Activated B cell treated with CpG ODN at 0.5 μM for 24 hours (primary cell): ENCODE measurements around the gene NIPBL. TPM values are rescaled to one million over a fixed set of nuclear protein-coding genes. Genes with fewer than 3 reads are reported as not detected.

Experiments
- ATAC-seq: fragments of 200-7000 bp; cut with Tn5 transposase; one replicate; pipeline ENCODE4 v1.10.0; 2021; ENCODE audit warnings: low read depth, mild to moderate bottlenecking, moderate library complexity
- CTCF ChIA-PET: fragments of 350-600 bp; sonication (Branson Sonifier 250); formaldehyde crosslinking; loops from one replicate; lab custom pipeline; 2021; ENCODE audit warnings: antibody characterized with exemption; lab: Charles Lee
- POLR2A ChIA-PET: fragments of 350-600 bp; sonication (Branson Sonifier 250); formaldehyde crosslinking; loops from one replicate; lab custom pipeline; 2021; ENCODE audit warnings: antibody characterized with exemption; lab: Charles Lee
- DNase-seq: peaks from one replicate; pipeline ENCODE4 v3.0.0; 2022
- H3K27ac Mint-ChIP-seq: one replicate; pipeline ENCODE4 v1.8.0; 2020; ENCODE audit warnings: mixed read lengths
- H3K27me3 Mint-ChIP-seq: one replicate; pipeline ENCODE4 v1.8.0; 2021; ENCODE audit warnings: mixed read lengths
- H3K36me3 Mint-ChIP-seq: one replicate; pipeline ENCODE4 v1.8.0; 2021; ENCODE audit warnings: low read depth, mixed read lengths
- H3K4me1 Mint-ChIP-seq: one replicate; pipeline ENCODE4 v1.8.0; 2021; ENCODE audit warnings: mixed read lengths
- H3K4me3 Mint-ChIP-seq: one replicate; pipeline ENCODE4 v1.8.0; 2020; ENCODE audit warnings: mild to moderate bottlenecking, mixed read lengths
- H3K9me3 Mint-ChIP-seq: one replicate; pipeline ENCODE4 v1.8.0; 2020; ENCODE audit warnings: mixed read lengths
- CTCF ChIP-seq: fragments of 200-600 bp; IDR thresholded peaks from one replicate; pipeline ENCODE4 v1.8.0; 2022; ENCODE audit warnings: antibody characterized with exemption, mild to moderate bottlenecking
- intact Hi-C: fragments of 100-400 bp; cut with micrococcal nuclease; formaldehyde crosslinking; loops from one replicate; pipeline ENCODE4 v1.15.1; 2024
- total RNA-seq: library from RNA; stranded (reverse); gene quantifications from 2 replicates; pipeline ENCODE4 v1.2.3, GENCODE V29; 2022

NIPBL gene
- total RNA-seq, result 75.2 and 82.5 TPM in 2 replicates

GRCh38 chr5:36876299-36876964 is at the start of gene NIPBL:
NIPBL (plus strand) TSS chr5:36876769; CDS start chr5:36953697, 76,928 bp downstream.
- peak; percentile 70 for ATAC-seq
- ChIA-PET POLR2A (interaction anchor here (0.6 to 4.6 kb wide), 13 partner anchors 9 to 635 kb away, joined by 3 to 45 read pairs (median 4); partner anchors contain the start of genes NADK2 and NUP155), CTCF (interaction anchor here (0.7 to 1.5 kb wide), 6 partner anchors 12 to 635 kb away, joined by 3 to 4 read pairs (median 3); partner anchors contain the start of gene NADK2)
- TF ChIP-seq CTCF, result no peak
- H3K27ac Mint-ChIP-seq, result peak within 1 kb of the TSS; percentile 93
- peaks cover 20% of the 10 kb centered on the region for H3K36me3 Mint-ChIP-seq
- no peaks in the 10 kb centered on the region for H3K27me3 Mint-ChIP-seq
- H3K9me3 Mint-ChIP-seq, result no peaks in the 10 kb centered on the region
- peak within 1 kb of the TSS; percentile 93 for H3K4me3 Mint-ChIP-seq
- peak; percentile 80 for DNase-seq
- intact Hi-C loops, result loop anchor here (1.0 to 10.0 kb wide), 10 partner anchors 9 to 1949 kb away; partner anchors contain the start of genes DNAJC21, LMBRD2 and NUP155
- H3K4me1 Mint-ChIP-seq, result peaks cover 47% of the 10 kb centered on the region

- ChIA-PET CTCF (no interaction called here), POLR2A (no interaction called here)
- Mint-ChIP-seq H3K27me3 (no peaks in the 10 kb centered on the region), H3K36me3 (no peaks in the 10 kb centered on the region), H3K27ac (no peak overlapping the region), H3K4me1 (peaks cover 2% of the 10 kb centered on the region), H3K4me3 (no peak overlapping the region), H3K9me3 (no peaks in the 10 kb centered on the region)
- DNase-seq, result no peak
- intact Hi-C loops, result no loop called here
- no peak for ATAC-seq
- TF ChIP-seq CTCF, result no peak
Measured at GRCh38 chr5:36832274-36832673, 44.3 kb upstream of the NIPBL start.

GRCh38 chr5:36836831-36837230 is 39.7 kb upstream of the NIPBL start:
- DNase-seq (no peak), ATAC-seq (no peak)
- H3K9me3 Mint-ChIP-seq, result no peaks in the 10 kb centered on the region
- no peak overlapping the region for H3K27ac Mint-ChIP-seq
- H3K36me3 Mint-ChIP-seq, result no peaks in the 10 kb centered on the region
- no peak overlapping the region for H3K4me3 Mint-ChIP-seq
- intact Hi-C loops, result no loop called here
- ChIA-PET POLR2A (no interaction called here), CTCF (no interaction called here)
- H3K4me1 Mint-ChIP-seq, result peaks cover 10% of the 10 kb centered on the region
- no peak for TF ChIP-seq CTCF
- H3K27me3 Mint-ChIP-seq, result no peaks in the 10 kb centered on the region

GRCh38 chr5:36839489-36840476 is 36.8 kb upstream of the NIPBL start:
- H3K27ac Mint-ChIP-seq, result no peak overlapping the region
- no peaks in the 10 kb centered on the region for H3K36me3 Mint-ChIP-seq
- DNase-seq, result no peak
- ChIA-PET CTCF (no interaction called here), POLR2A (no interaction called here)
- peaks cover 20% of the 10 kb centered on the region for H3K4me1 Mint-ChIP-seq
- no peaks in the 10 kb centered on the region for H3K27me3 Mint-ChIP-seq
- no peaks in the 10 kb centered on the region for H3K9me3 Mint-ChIP-seq
- TF ChIP-seq CTCF, result no peak
- ATAC-seq, result no peak
- intact Hi-C loops, result no loop called here
- no peak overlapping the region for H3K4me3 Mint-ChIP-seq

GRCh38 chr5:36841677-36842076 is 34.9 kb upstream of the NIPBL start:
- intact Hi-C loops, result no loop called here
- ChIA-PET CTCF (no interaction called here), POLR2A (interaction anchor here (0.7 kb wide), 1 partner anchor 689 kb away, joined by 6 read pairs; no protein-coding TSS in a partner anchor)
- no peaks in the 10 kb centered on the region for H3K9me3 Mint-ChIP-seq
- H3K36me3 Mint-ChIP-seq, result no peaks in the 10 kb centered on the region
- H3K27me3 Mint-ChIP-seq, result no peaks in the 10 kb centered on the region
- ATAC-seq (no peak), DNase-seq (no peak)
- no peak for TF ChIP-seq CTCF
- no peak overlapping the region for H3K27ac Mint-ChIP-seq
- H3K4me1 Mint-ChIP-seq, result peaks cover 20% of the 10 kb centered on the region
- no peak overlapping the region for H3K4me3 Mint-ChIP-seq
